ENCODE results near the gene A1BG. TPM values are rescaled to one million over a fixed set of nuclear protein-coding genes. Genes with fewer than 3 reads are reported as not detected.

The A1BG gene
- total and polyA plus RNA-seq, 2 of the 13 experiments (the other 11 are each of a cell fraction or from before 2014, with no cell fraction given): 14.7 to 41.4 TPM

GRCh38 chr19:58362272-58362994 lies 9.1 kb upstream of the A1BG start, which contains the start of gene ZNF497 (continued):
- TF ChIP-seq MNT (IDR thresholded peaks at IDR 0.05) (peak; percentile 83), HMGXB4 (CRISPR knock-in tag; IDR thresholded peaks at IDR 0.05; ENCODE audit: borderline replicate concordance in 1 of 2, low read depth in 1 of 2) (peak; percentile 59 to 84; a peak in 3 of 4 replicates), MYNN (CRISPR knock-in tag; IDR thresholded peaks at IDR 0.05; ENCODE audit: low read depth) (peak; percentile 87), SIX1 (CRISPR knock-in tag; IDR thresholded peaks at IDR 0.05; ENCODE audit: borderline replicate concordance) (peak; percentile 37; the same call in 1 of the 2 replicates), GATA4 (IDR thresholded peaks at IDR 0.05; ENCODE audit: borderline replicate concordance, low read depth) (no peak; the same call in 1 of the 2 replicates), ZNF142 (CRISPR knock-in tag; IDR thresholded peaks at IDR 0.05) (peak; percentile 67), NFIC (IDR thresholded peaks at IDR 0.05; ENCODE audit: low read length) (no peak), ZNF282 (IDR thresholded peaks at IDR 0.05; ENCODE audit: partially characterized antibody) (no peak), NKX3-1 (CRISPR knock-in tag; IDR thresholded peaks at IDR 0.05) (peak; percentile 56), ZNF615 (CRISPR knock-in tag; IDR thresholded peaks at IDR 0.05; ENCODE audit: borderline replicate concordance) (0 out of 2 replicates have a peak, but pooled peaks have one; percentile 38), GTF2F1 (IDR thresholded peaks at IDR 0.05; ENCODE audit: low read length) (no peak), ZFP36L2 (CRISPR knock-in tag; IDR thresholded peaks at IDR 0.05) (no peak), REL (CRISPR knock-in tag; conservative IDR thresholded peaks at IDR 0.05) (peak; percentile 73; the same call in 1 of the 2 replicates), MEIS2 (CRISPR knock-in tag; IDR thresholded peaks at IDR 0.05) (peak; percentile 91), ZNF766 (CRISPR knock-in tag; IDR thresholded peaks at IDR 0.05; ENCODE audit: borderline replicate concordance) (no peak), MBD4 (IDR thresholded peaks at IDR 0.05; ENCODE audit: borderline replicate concordance, low read length) (no peak), ZBTB49 (CRISPR knock-in tag; IDR thresholded peaks at IDR 0.05; ENCODE audit: borderline replicate concordance) (no peak)
